ENCODE measurements around the gene TCN1. TPM values are rescaled to one million over a fixed set of nuclear protein-coding genes. Genes with fewer than 3 reads are reported as not detected.

TCN1 gene
- total RNA-seq, 1 donor from 2014 or later: 1.7 TPM

DNA sequence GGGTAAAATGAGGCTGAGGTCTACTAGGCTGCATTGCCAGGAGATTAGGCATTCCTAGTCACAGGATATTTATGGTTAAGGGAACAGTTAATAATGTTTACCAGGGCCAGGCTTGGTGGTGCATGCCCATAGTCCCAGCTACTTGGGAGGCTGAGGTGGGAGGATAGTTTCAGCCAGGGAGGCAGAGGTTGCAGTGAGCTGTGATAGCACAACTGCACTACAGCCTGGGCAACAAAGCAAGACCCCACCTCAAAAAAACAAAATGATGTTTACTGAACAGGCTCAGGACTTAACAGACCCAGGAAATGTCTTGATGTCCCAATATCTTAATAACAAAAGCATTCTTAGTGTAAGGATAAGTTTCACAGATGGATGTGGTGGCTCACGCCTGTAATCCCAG is 52.9 kb downstream of the TCN1 start:
- no peak for ATAC-seq
- no peaks in the 10 kb centered on the region for H3K27me3 ChIP-seq (ENCODE audit: low read depth)
- H3K27ac ChIP-seq: no peak overlapping the region
- DNase-seq: no peak
- H3K4me3 ChIP-seq: no peak overlapping the region
- no peaks in the 10 kb centered on the region for H3K9me3 ChIP-seq
- peaks cover 7% of the 10 kb centered on the region for H3K36me3 ChIP-seq
- intact Hi-C loops (cut with DNase I): no loop called here
- H3K4me1 ChIP-seq: peaks cover 17% of the 10 kb centered on the region
- no peak for TF ChIP-seq CTCF (IDR thresholded peaks at IDR 0.05)

DNA sequence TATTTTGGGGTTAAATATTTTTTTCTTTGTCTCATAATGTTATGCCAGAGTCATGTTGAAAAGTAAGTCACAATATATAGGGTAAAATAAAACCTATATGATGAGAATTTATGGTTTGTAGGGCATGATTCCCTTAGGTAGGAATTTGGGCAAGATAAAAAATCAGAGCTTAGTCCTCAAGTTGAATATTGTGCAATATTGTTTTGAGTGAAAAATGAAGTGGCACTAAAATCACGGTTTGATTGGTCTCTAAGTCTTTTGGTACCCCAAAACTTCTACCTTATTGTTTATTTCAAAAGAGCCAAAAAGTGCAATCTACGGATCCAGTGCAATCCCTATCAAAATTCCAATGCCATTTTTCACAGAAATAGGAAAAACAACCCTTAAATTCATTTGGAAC is 54.1 kb downstream of the TCN1 start:
- DNase-seq: no peak
- no peaks in the 10 kb centered on the region for H3K27me3 ChIP-seq (ENCODE audit: low read depth)
- no peak overlapping the region for H3K27ac ChIP-seq
- H3K4me3 ChIP-seq: no peak overlapping the region
- TF ChIP-seq CTCF (IDR thresholded peaks at IDR 0.05): no peak
- H3K4me1 ChIP-seq: peaks cover 17% of the 10 kb centered on the region
- intact Hi-C loops (cut with DNase I): no loop called here
- peaks cover 19% of the 10 kb centered on the region for H3K36me3 ChIP-seq
- ATAC-seq: no peak
- no peaks in the 10 kb centered on the region for H3K9me3 ChIP-seq

GRCh38 chr11:59810911-59811259 is 55.4 kb downstream of the TCN1 start:
- H3K36me3 ChIP-seq: peaks cover 32% of the 10 kb centered on the region
- ATAC-seq: no peak
- H3K4me3 ChIP-seq: peak overlapping the region; percentile 96
- no peak for TF ChIP-seq CTCF (IDR thresholded peaks at IDR 0.05)
- no peaks in the 10 kb centered on the region for H3K27me3 ChIP-seq (ENCODE audit: low read depth)
- H3K27ac ChIP-seq: peak overlapping the region; percentile 90
- peaks cover 17% of the 10 kb centered on the region for H3K4me1 ChIP-seq
- no peaks in the 10 kb centered on the region for H3K9me3 ChIP-seq
- DNase-seq: no peak
- intact Hi-C loops (cut with DNase I): no loop called here

DNA sequence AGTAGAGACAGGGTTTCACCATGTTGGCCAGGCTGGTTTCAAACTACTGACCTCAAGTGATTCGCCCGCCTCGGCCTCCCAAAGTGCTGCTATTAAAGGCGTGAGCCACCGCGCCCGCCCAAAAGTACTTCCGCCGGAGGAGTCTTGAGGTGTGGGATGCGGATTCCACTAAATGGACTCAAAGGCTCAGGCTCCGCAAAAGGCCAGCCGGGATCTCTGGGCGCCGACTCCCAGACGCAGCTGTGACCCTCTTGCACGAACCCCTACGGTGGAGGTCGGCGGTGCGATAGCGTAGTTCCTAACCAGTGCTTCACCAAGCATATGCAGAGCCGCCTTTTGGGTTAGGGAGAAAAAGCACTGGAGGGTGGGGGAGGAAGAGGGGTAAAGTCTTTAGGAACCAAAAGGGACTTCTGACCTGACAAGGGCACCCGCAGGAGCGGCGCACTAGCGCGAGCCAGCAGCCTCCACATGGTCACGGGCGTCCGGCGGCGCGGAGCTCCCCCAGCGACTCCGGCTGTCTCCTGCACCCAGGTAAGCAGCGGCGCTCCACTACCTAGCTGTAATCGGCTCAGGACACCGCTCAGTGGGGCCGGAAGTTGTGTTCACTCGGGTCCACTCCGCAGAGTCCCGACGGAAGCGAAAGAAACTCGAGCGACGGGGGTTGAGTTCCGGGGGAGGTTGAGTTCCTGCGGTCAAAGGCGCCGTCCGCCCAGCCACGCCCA is 55.9 kb downstream of the TCN1 start, which contains the start of gene MRPL16:
Gene MRPL16, minus strand, starts transcription at position 590 of the 722 bp plus-strand sequence. Its CDS starts 120 bp downstream, at position 470.
- Histone ChIP-seq H3K4me1 (peaks cover 17% of the 10 kb centered on the region), H3K36me3 (peaks cover 37% of the 10 kb centered on the region), H3K27me3 (ENCODE audit: low read depth) (no peaks in the 10 kb centered on the region), H3K4me3 (peak within 1 kb of the TSS; percentile 96), H3K9me3 (no peaks in the 10 kb centered on the region), H3K27ac (peak within 1 kb of the TSS; percentile 90)
- ATAC-seq: peak; percentile 98 to 99
- peak; percentile 92 for DNase-seq
- intact Hi-C loops (cut with DNase I): no loop called here
- TF ChIP-seq CTCF (IDR thresholded peaks at IDR 0.05): peak; percentile 36

DNA sequence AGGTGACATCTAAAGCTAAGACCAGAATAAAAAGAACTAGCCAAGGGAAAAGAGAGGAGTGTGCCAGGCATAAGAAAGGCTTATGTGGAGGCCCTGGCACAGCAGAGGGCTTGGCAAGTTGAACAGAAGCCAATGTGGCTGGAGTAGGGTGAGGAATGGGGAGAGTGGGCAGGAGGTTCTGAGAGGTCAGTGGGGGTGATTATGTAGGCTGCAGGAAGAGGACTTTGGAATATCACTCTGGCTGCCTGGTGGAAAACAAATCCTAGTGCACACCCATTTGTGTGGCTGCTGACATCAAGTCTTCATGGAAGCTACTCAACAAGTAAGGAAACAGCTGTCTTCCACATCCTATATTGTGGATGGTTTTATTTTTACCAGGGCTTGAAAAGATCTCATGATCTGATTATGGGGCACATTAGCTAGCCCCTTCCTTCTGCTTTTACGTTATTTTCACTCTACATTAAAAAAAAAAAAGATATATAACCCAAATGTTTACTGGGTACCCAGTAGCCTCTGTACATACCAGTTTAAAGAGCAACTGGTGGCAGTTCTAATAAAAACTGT is 59.2 kb downstream of the TCN1 start:
- peaks cover 63% of the 10 kb centered on the region for H3K36me3 ChIP-seq
- no peak for ATAC-seq
- H3K4me1 ChIP-seq: peaks cover 17% of the 10 kb centered on the region
- no peaks in the 10 kb centered on the region for H3K27me3 ChIP-seq (ENCODE audit: low read depth)
- TF ChIP-seq CTCF (IDR thresholded peaks at IDR 0.05): no peak
- DNase-seq: no peak
- intact Hi-C loops (cut with DNase I): loop anchor here (10.0 kb wide), 1 partner anchor 52 kb away; the partner anchor contains the start of gene STX3
- H3K9me3 ChIP-seq: no peaks in the 10 kb centered on the region
- no peak overlapping the region for H3K4me3 ChIP-seq
- H3K27ac ChIP-seq: no peak overlapping the region
